Astrocyte (in vitro differentiated cells and primary cell): Measurements from ENCODE around the gene ANKLE1. TPM values are rescaled to one million over a fixed set of nuclear protein-coding genes. Genes with fewer than 3 reads are reported as not detected.

Source experiments
- DNase-seq: peaks from one replicate; pipeline ENCODE4 v3.0.0-alpha.2; 2010; ENCODE audit warnings: low read depth
- FAIRE-seq: peaks from 2 replicates; lab custom pipeline; 2011; peaks lifted over from hg19 to GRCh38; lab: Jason Lieb, UNC
- H2AFZ ChIP-seq: 2 replicates; pipeline ENCODE4 v1.6.0; 2012; ENCODE audit warnings: low read depth, low read length, inconsistent platforms
- H3K27ac ChIP-seq: 2 replicates; pipeline ENCODE4 v1.5.1; 2011; ENCODE audit warnings: low read depth, low read length, inconsistent platforms
- H3K27me3 ChIP-seq: 2 replicates; pipeline ENCODE4 v1.6.0; 2011; ENCODE audit warnings: low read length, inconsistent platforms; ENCODE audit not compliant: insufficient read depth
- H3K36me3 ChIP-seq: 2 replicates; pipeline ENCODE4 v1.5.1; 2011; ENCODE audit warnings: low read length, inconsistent platforms; ENCODE audit not compliant: insufficient read depth
- H3K4me1 ChIP-seq: 2 replicates; pipeline ENCODE4 v1.5.1; 2011; ENCODE audit warnings: low read length, inconsistent platforms; ENCODE audit not compliant: insufficient read depth
- H3K4me2 ChIP-seq: 2 replicates; pipeline ENCODE4 v1.6.0; 2012; ENCODE audit warnings: low read length, inconsistent platforms
- H3K4me3 ChIP-seq: 2 replicates; pipeline ENCODE4 v1.5.1; 2011; ENCODE audit warnings: low read depth, mild to moderate bottlenecking, low read length, inconsistent platforms; ENCODE audit not compliant: insufficient read depth
- H3K79me2 ChIP-seq: 2 replicates; pipeline ENCODE4 v1.6.0; 2012; ENCODE audit warnings: mild to moderate bottlenecking, low read length, inconsistent platforms; ENCODE audit not compliant: insufficient read depth
- H3K9ac ChIP-seq: 2 replicates; pipeline ENCODE4 v1.6.0; 2012; ENCODE audit warnings: mild to moderate bottlenecking, low read length, inconsistent platforms
- H3K9me3 ChIP-seq: 2 replicates; pipeline ENCODE4 v1.5.1; 2012; ENCODE audit warnings: low read depth, mild to moderate bottlenecking, low read length, inconsistent platforms; ENCODE audit not compliant: insufficient read depth
- H4K20me1 ChIP-seq: 2 replicates; pipeline ENCODE4 v1.6.0; 2012; ENCODE audit warnings: low read length, inconsistent platforms; ENCODE audit not compliant: insufficient read depth
- H3K27ac Mint-ChIP-seq: one replicate; pipeline ENCODE4 v1.8.0; 2021; ENCODE audit warnings: mild to moderate bottlenecking, mixed read lengths; ENCODE audit not compliant: unreplicated experiment
- H3K27me3 Mint-ChIP-seq: one replicate; pipeline ENCODE4 v1.8.0; 2021; ENCODE audit warnings: low read depth, mixed read lengths; ENCODE audit not compliant: unreplicated experiment
- H3K36me3 Mint-ChIP-seq: one replicate; pipeline ENCODE4 v1.8.0; 2021; ENCODE audit warnings: low read depth, mixed read lengths; ENCODE audit not compliant: unreplicated experiment
- H3K4me1 Mint-ChIP-seq: one replicate; pipeline ENCODE4 v1.8.0; 2021; ENCODE audit warnings: low read depth, mixed read lengths; ENCODE audit not compliant: unreplicated experiment
- H3K4me3 Mint-ChIP-seq: one replicate; pipeline ENCODE4 v1.8.0; 2021; ENCODE audit warnings: mild to moderate bottlenecking, moderate library complexity, mixed read lengths; ENCODE audit not compliant: unreplicated experiment
- H3K9me3 Mint-ChIP-seq: one replicate; pipeline ENCODE4 v1.8.0; 2021; ENCODE audit warnings: mild to moderate bottlenecking, mixed read lengths; ENCODE audit not compliant: unreplicated experiment
- CTCF ChIP-seq: IDR thresholded peaks from 2 replicates; pipeline ENCODE4 v1.5.1; 2011; ENCODE audit warnings: low read depth, mild to moderate bottlenecking, inconsistent platforms, low read length, moderate library complexity; ENCODE audit not compliant: insufficient read depth
- EZH2 ChIP-seq: IDR thresholded peaks from 2 replicates; pipeline ENCODE4 v1.6.1; 2012; ENCODE audit warnings: mild to moderate bottlenecking, low read length, inconsistent platforms; ENCODE audit not compliant: insufficient read depth
- total RNA-seq: library from RNA; stranded (reverse); gene quantifications from 2 replicates; pipeline ENCODE4 v1.2.1, GENCODE V29; 2021

Gene ANKLE1
- total RNA-seq, 1 donor from 2014 or later: 1.8 TPM

GRCh38 chr19:17328517-17329365, 47.0 kb downstream of the ANKLE1 start:
- no peak overlapping the region for H3K4me3 ChIP-seq
- H4K20me1 ChIP-seq: peaks cover 2% of the 10 kb centered on the region
- no peaks in the 10 kb centered on the region for H3K79me2 ChIP-seq
- no peak overlapping the region for H3K27ac ChIP-seq
- no peaks in the 10 kb centered on the region for H3K9me3 Mint-ChIP-seq
- no peak for DNase-seq
- H3K9me3 ChIP-seq: no peaks in the 10 kb centered on the region
- H3K36me3 ChIP-seq: no peaks in the 10 kb centered on the region
- H2AFZ ChIP-seq: no peak overlapping the region
- TF ChIP-seq CTCF (no peak), EZH2 (peak; percentile 46)
- peaks cover 6% of the 10 kb centered on the region for H3K4me1 Mint-ChIP-seq
- no peak overlapping the region for H3K27ac Mint-ChIP-seq
- peaks cover 5% of the 10 kb centered on the region for H3K36me3 Mint-ChIP-seq
- peaks cover 6% of the 10 kb centered on the region for H3K4me1 ChIP-seq
- H3K4me3 Mint-ChIP-seq: no peak overlapping the region
- H3K9ac ChIP-seq: no peak overlapping the region
- H3K27me3 ChIP-seq: no peaks in the 10 kb centered on the region
- no peak overlapping the region for H3K4me2 ChIP-seq
- H3K27me3 Mint-ChIP-seq: peaks cover 2% of the 10 kb centered on the region
- no peak for FAIRE-seq

- H3K4me1 Mint-ChIP-seq: peaks cover 6% of the 10 kb centered on the region
- H3K27me3 ChIP-seq: no peaks in the 10 kb centered on the region
- H3K27ac Mint-ChIP-seq: no peak overlapping the region
- H3K36me3 Mint-ChIP-seq: peaks cover 7% of the 10 kb centered on the region
- peaks cover 2% of the 10 kb centered on the region for H4K20me1 ChIP-seq
- no peaks in the 10 kb centered on the region for H3K9me3 Mint-ChIP-seq
- H3K4me3 Mint-ChIP-seq: no peak overlapping the region
- no peak overlapping the region for H3K4me3 ChIP-seq
- no peak overlapping the region for H3K9ac ChIP-seq
- no peak overlapping the region for H3K27ac ChIP-seq
- no peak overlapping the region for H3K4me2 ChIP-seq
- H2AFZ ChIP-seq: no peak overlapping the region
- DNase-seq: no peak
- no peaks in the 10 kb centered on the region for H3K79me2 ChIP-seq
- FAIRE-seq: no peak
- no peaks in the 10 kb centered on the region for H3K9me3 ChIP-seq
- TF ChIP-seq EZH2 (no peak), CTCF (no peak)
- H3K4me1 ChIP-seq: peaks cover 11% of the 10 kb centered on the region
- H3K36me3 ChIP-seq: no peaks in the 10 kb centered on the region
- peaks cover 2% of the 10 kb centered on the region for H3K27me3 Mint-ChIP-seq
These were observed 47.9 kb downstream of the ANKLE1 start for GRCh38 chr19:17329366-17330261.
